ENCODE results near the gene MRPS34. TPM values are rescaled to one million over a fixed set of nuclear protein-coding genes. Genes with fewer than 3 reads are reported as not detected.
A peak's percentile ranks its signal among the peaks of the same experiment; 100 is the strongest.

Gene MRPS34
- total RNA-seq, 1 donor: 50.9 TPM

DNA sequence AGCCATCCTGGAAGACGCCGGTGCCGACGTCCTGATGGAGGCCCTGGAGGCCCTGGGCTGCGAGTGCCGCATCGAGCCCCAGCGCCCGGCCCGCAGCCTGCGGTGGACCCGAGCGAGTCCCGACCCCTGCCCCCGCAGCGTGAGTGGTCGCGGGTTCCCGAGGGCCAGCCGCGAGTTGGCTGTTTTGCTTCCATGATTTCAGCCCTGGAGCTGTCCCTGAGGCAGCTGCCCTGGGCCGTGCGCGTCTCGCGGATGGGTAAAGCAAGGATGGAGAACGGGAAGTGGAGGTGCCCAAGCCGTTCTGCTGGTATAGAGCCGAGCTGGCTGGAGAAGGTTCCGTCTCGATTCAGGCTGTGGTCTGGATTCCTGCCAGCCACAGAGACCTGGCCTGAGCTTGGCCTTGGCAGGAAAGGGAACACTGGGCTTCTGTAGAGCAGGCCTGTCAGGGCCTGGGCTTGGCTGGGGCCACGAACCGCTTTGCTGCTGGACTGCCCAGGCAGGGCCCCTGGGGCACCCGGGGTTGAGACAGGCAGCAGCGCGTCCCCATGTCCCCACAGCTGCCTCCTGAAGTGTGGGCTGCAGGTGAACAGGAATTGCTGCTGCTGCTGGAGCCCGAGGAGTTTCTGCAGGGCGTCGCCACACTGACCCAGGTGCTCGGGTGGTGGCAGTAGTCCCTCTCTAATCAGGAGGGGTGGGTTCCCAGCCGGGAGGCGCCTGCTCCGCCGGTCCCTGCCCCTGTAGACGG, 941 bp upstream of the MRPS34 start:
- peak; percentile 49 for DNase-seq (ENCODE audit: low read depth)
- TF ChIP-seq, protein P1, sequence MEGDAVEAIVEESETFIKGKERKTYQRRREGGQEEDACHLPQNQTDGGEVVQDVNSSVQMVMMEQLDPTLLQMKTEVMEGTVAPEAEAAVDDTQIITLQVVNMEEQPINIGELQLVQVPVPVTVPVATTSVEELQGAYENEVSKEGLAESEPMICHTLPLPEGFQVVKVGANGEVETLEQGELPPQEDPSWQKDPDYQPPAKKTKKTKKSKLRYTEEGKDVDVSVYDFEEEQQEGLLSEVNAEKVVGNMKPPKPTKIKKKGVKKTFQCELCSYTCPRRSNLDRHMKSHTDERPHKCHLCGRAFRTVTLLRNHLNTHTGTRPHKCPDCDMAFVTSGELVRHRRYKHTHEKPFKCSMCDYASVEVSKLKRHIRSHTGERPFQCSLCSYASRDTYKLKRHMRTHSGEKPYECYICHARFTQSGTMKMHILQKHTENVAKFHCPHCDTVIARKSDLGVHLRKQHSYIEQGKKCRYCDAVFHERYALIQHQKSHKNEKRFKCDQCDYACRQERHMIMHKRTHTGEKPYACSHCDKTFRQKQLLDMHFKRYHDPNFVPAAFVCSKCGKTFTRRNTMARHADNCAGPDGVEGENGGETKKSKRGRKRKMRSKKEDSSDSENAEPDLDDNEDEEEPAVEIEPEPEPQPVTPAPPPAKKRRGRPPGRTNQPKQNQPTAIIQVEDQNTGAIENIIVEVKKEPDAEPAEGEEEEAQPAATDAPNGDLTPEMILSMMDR (IDR thresholded peaks at IDR 0.05; ENCODE audit: insufficient read depth, low read length): no peak

DNA sequence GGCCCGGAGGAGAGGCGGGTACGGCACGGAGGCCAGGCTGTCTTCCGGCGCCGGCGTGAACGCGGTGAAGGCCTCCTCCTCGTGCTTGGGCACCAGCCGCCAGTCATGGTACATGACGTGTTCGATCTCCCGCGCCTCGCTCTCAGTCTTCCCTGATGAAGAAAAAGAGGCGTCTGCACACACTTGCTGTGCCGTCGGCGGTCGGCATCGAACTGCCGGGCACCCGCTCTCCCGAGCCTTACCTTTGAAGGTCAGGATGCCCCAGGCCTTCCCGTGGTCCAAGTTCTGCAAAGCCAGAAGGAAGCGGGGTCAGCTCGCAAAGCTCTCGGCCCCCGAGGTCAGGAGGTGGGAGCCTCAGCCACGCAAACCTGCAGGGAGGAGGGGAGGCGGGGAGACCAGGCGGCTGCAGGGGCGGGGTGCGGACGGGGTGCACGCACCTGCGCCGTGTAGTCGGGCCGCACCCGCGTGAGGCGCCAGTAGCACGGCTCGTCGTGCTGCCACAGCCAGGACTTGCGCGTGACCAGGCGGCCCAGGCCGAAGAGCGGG, 499 bp downstream of the MRPS34 start, which contains the start of gene EME2:
Gene EME2 (plus strand): TSS at position 449 of the 546 bp plus-strand sequence. CDS start 418 bp downstream, outside the sequence.
- TF ChIP-seq, protein P1 (IDR thresholded peaks at IDR 0.05; ENCODE audit: insufficient read depth, low read length): no peak
- peak within 1 kb of the TSS; percentile 84 for H3K4me3 ChIP-seq (ENCODE audit: low read depth, low read length)
- no peak for DNase-seq (ENCODE audit: low read depth)

More for the DNA sequence above, 941 bp upstream of the MRPS34 start:
- H3K4me3 ChIP-seq (ENCODE audit: low read depth, low read length): peak overlapping the region; percentile 84

DNA sequence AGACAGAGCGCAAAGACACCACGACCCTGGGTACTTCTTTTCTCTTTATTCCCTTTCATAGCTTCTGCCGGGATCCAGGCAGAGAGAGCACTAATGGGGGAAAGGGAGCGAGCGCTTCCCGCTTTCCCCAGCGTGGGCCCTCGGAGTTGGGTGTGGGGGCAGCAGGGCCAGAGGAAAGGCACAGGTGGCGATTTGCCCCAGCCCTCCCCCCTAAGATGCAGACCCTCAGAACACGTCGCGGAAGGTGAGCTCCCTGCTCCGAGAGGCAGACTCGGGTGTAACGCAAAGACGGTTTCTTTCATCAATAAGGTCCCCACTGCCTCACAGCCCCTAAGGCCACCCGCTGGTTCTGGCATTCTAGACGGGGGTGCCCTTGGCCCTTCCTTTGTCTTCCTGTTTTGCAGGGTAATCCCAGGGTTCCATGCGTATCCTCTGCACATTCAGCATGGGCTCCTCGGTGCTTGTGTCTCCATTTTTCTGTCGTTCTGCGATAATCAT, 1.0 kb downstream of the MRPS34 start:
- peak overlapping the region; percentile 84 for H3K4me3 ChIP-seq (ENCODE audit: low read depth, low read length)
- no peak for DNase-seq (ENCODE audit: low read depth)
- TF ChIP-seq, protein P1 (IDR thresholded peaks at IDR 0.05; ENCODE audit: insufficient read depth, low read length): no peak

DNA sequence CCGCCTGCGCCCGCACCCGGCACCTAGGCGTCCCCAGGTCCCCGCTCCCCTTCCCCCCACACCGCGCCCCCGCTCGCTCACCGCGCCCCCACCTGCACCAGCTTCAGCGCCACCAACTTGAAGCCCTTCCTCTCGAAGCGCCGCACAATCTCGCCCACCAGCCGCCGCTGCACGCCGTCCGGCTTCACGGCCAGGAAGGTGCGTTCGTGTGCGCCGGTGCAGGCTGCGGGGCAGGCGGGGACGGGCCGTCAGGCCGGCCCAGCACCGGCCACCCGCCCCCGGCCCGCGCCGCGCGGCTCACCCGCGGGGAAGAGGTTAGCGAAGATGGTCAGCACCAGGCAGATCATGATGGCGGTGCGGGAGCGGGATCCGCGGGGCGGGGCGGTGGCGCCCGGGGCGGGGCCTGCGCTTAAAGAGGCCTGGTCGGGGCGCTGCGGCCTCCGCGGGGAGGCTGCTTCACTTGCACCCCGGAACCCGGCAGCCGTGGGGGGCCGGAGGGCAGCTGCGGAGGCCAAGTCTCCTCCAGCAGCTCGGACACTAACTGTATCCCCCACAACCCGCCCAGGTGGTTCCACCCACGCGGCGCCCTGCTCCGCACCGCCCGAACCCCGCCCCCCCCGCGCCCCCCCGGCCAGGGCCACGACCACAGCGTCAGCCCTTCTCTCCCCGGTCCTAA, 1.6 kb downstream of the MRPS34 start, which contains the start of gene NME3:
Gene NME3 (minus strand): TSS at position 356 of the 676 bp plus-strand sequence. CDS start 9 bp downstream, at position 347.
- H3K4me3 ChIP-seq (ENCODE audit: low read depth, low read length): peak within 1 kb of the TSS; percentile 84
- peak; percentile 50 for DNase-seq (ENCODE audit: low read depth)
- TF ChIP-seq, protein P1 (IDR thresholded peaks at IDR 0.05; ENCODE audit: insufficient read depth, low read length): no peak

DNA sequence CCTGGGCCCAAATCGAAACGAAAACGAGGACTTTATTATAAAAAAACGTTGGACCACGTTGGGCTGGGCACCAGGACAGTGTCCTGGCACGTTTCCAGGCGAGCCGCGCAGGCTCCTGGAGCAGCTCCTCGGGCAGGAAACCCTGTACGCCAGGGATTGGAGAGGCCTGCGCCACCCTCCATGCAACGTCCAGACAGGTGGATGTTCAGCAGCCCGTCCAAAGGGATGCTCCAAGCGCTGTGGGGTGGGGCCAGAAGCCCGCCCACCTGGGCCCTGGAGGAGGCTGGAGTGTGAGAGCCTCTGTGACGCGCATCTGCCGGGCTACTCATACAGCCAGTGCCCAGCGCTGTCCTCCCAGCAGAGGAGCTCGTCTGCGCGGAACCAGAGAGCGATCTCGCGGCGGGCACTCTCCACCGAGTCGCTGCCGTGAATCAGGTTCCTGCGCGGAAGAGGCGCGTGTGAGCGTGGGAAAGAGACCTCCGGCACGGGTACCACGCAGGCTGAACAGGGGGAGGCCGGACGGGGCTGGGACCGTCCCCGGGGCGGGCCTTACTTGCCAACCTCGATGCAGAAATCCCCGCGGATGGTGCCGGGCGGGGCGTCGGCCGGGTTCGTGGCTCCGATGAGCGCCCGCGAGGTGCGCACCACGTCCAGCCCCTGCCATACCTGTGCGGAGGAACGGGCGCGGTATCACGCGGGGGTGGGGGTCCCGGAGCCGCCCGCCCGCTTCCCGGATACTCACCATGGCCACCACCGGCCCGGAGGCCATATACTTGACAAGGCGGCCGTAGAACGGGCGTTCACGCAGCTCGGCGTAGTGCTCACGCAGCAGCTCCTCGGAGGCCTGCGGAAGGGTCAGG, 2.4 kb downstream of the MRPS34 start:
- peak overlapping the region; percentile 84 for H3K4me3 ChIP-seq (ENCODE audit: low read depth, low read length)
- TF ChIP-seq, protein P1 (IDR thresholded peaks at IDR 0.05; ENCODE audit: insufficient read depth, low read length): no peak
- DNase-seq (ENCODE audit: low read depth): peak; percentile 58

All from fibroblast of the aortic adventitia (primary cell).